IPS DF 6.9 (cell line): ENCODE data around the gene F2R.

ENCODE experiments used
- DNase-seq: peaks from one replicate; pipeline ENCODE4 v3.0.0-alpha.2; 2013; ENCODE audit warnings: low read depth, low spot score
- H3K27ac ChIP-seq: one replicate; pipeline ENCODE4 v1.5.1; 2013; ENCODE audit warnings: low read length, control low read depth
- H3K27me3 ChIP-seq: 2 replicates; pipeline ENCODE4 v1.6.1; 2013; ENCODE audit warnings: mild to moderate bottlenecking, low read length; ENCODE audit not compliant: control insufficient read depth, insufficient read depth
- H3K36me3 ChIP-seq: 2 replicates; pipeline ENCODE4 v1.6.1; 2013; ENCODE audit warnings: low read length; ENCODE audit not compliant: control insufficient read depth, insufficient read depth
- H3K4me1 ChIP-seq: 2 replicates; pipeline ENCODE4 v1.6.1; 2013; ENCODE audit warnings: low read length; ENCODE audit not compliant: control insufficient read depth, insufficient read depth
- H3K4me3 ChIP-seq: 2 replicates; pipeline ENCODE4 v1.5.1; 2013; ENCODE audit warnings: mild to moderate bottlenecking, low read length
- H3K9me3 ChIP-seq: 2 replicates; pipeline ENCODE4 v1.6.1; 2013; ENCODE audit warnings: low read length, inconsistent platforms; ENCODE audit not compliant: control insufficient read depth, insufficient read depth
- WGBS: extraction: QIAGEN DNeasy Blood & Tissue Kit; methylation state at CpG from one replicate; pipeline ENCODE4 v1.1.7; 2013; ENCODE audit warnings: mixed read lengths, missing lambda C conversion rate; ENCODE audit not compliant: insufficient read length, insufficient coverage; 5-methylcytosine and 5-hydroxymethylcytosine counted together

Gene F2R

DNA sequence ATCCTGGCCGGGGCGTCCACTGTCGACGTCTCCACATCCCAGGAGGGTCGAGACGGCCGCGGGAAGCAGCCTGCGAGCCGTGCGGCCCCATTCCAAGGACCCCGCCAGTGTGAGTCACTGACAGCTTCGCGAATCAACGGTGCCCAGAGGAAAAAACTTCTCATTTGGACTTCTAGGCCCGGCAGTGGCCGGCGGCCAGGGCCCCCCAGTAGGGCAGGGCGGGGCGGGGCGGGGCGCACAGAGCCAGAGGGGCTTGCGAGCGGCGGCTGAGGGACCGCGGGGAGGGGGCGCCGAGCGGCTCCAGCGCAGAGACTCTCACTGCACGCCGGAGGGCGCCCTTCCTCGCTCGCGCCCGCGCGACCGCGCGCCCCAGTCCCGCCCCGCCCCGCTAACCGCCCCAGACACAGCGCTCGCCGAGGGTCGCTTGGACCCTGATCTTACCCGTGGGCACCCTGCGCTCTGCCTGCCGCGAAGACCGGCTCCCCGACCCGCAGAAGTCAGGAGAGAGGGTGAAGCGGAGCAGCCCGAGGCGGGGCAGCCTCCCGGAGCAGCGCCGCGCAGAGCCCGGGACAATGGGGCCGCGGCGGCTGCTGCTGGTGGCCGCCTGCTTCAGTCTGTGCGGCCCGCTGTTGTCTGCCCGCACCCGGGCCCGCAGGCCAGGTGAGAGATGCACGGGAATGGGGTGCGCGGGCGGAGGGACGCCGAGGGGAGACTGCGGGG, at the start of gene F2R:
Gene F2R (plus strand): TSS at position 391 of the 720 bp plus-strand sequence. CDS start 182 bp downstream, at position 573.
- Histone ChIP-seq H3K27me3 (peaks cover 4% of the 10 kb centered on the region; the same call in 1 of the 2 replicates), H3K9me3 (no peaks in the 10 kb centered on the region), H3K27ac (no peak within 1 kb of the TSS), H3K4me3 (peak within 1 kb of the TSS; percentile 64), H3K36me3 (no peaks in the 10 kb centered on the region), H3K4me1 (peaks cover 2% of the 10 kb centered on the region; the same call in 1 of the 2 replicates)
- no CpG with 5 or more reads among the region's 82 CpGs for WGBS
- no peak for DNase-seq

DNA sequence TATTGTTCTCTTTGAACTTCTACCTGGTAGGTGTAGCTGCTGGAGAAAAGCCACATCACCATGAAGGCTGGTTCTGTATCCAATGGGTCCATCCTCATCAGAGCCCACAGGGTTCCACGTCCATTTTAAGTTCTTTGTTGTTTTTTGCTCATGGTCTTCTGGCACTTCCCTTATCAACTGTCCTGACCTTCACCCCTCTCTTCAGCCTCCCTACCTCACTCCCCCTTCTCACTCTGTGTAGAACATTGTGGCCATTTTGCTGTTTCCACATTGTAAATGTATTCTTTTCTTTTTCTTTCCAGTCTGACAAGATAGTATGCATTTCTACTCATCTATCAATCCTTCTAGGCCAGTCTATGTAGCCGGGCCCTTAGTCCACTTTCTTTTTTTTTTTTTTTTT, 48.4 kb upstream of the F2R start:
- Histone ChIP-seq H3K4me3 (no peak overlapping the region), H3K27me3 (no peaks in the 10 kb centered on the region), H3K27ac (no peak overlapping the region), H3K9me3 (no peaks in the 10 kb centered on the region), H3K36me3 (no peaks in the 10 kb centered on the region), H3K4me1 (no peaks in the 10 kb centered on the region)
- WGBS: no CpG with 5 or more reads among the region's 2 CpGs
- DNase-seq: no peak

DNA sequence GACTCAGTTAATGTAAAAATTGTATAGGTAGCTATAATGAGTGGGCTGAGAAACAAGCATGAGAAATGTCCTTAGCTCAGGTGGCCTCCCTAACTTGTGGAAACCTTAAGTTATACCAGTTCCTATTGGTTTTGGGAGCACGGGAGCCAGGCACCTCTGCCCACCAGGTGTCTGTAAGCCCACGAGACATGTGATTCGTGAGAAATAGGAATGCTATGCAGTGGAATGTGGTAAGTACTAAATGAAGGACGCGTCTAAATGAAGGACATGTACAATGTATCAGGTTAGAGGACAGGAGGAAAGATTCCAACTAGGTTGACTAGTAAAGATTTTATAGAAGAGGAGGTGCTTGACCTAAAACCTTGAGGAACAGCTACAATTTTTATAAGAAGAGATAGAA, 46.7 kb upstream of the F2R start:
- Histone ChIP-seq H3K4me3 (no peak overlapping the region), H3K4me1 (no peaks in the 10 kb centered on the region), H3K9me3 (no peaks in the 10 kb centered on the region), H3K36me3 (no peaks in the 10 kb centered on the region), H3K27ac (no peak overlapping the region), H3K27me3 (no peaks in the 10 kb centered on the region)
- DNase-seq: no peak
- no CpG with 5 or more reads among the region's 5 CpGs for WGBS

DNA sequence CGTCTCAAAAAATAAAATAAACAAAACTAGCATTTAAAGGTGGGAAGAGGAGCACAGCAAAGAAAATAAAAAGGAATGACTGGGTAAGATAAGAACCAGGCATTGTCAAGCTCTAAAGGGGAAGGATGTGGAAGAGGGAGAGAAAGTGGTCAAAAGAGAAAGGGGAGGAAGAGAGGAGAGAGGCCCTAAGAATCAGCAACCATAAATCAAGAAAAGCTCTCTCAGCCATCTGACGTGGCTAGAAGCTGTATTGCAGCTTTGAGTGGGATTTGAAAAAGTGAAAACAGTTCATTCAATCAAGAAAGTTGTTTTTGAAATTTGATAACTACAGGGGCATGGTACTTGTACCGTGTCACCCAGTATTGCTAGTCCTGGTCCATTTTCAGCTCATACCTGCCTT, 45.4 kb upstream of the F2R start:
- no peaks in the 10 kb centered on the region for H3K27me3 ChIP-seq
- no peak for DNase-seq
- WGBS: no CpG with 5 or more reads among the region's 3 CpGs
- H3K4me1 ChIP-seq: no peaks in the 10 kb centered on the region
- no peaks in the 10 kb centered on the region for H3K9me3 ChIP-seq
- no peak overlapping the region for H3K27ac ChIP-seq
- no peak overlapping the region for H3K4me3 ChIP-seq
- H3K36me3 ChIP-seq: peaks cover 3% of the 10 kb centered on the region; the same call in 1 of the 2 replicates

DNA sequence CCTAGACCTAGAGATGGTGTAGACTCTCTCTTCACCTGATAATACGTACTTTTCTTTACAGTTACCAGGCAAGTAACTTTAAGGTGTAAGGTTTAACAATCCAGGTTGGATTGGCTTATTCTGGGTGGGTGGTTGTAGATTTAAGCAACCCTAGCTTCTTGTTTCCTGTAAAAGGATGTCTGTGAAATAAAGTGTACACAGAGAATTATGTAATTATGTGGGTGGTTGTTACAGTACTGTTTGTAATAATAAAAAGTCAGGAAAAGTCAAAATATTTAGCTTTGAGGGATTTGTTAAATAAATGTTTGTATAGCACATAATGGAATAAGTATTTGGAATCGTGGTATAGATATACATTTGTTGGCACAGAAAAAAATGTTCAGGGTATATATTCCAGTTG, 43.7 kb upstream of the F2R start:
- Histone ChIP-seq H3K9me3 (no peaks in the 10 kb centered on the region), H3K4me1 (no peaks in the 10 kb centered on the region), H3K27ac (no peak overlapping the region), H3K36me3 (peaks cover 3% of the 10 kb centered on the region; the same call in 1 of the 2 replicates), H3K27me3 (no peaks in the 10 kb centered on the region), H3K4me3 (no peak overlapping the region)
- WGBS: 100% methylated on average over 1 of the region's 2 CpGs
- no peak for DNase-seq

DNA sequence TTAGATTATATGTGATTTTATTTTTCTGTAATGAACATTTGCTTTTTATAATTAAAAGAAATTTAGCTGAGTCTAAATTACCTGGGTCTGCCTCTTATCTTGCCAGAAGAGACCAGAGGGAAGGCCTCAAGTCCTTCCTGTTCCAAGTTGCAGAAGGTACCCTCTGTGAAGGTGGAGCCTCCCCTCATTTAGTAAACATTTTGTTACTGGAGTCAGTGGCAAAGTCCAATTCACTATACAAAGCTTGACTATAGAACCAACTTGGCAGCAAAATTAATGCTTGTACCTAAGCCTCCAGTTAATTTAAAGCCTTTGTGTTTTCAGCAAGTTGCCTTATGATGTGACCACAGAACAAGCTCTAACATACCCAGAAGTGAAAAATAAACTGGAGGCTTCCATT, 42.8 kb upstream of the F2R start:
- Histone ChIP-seq H3K9me3 (no peaks in the 10 kb centered on the region), H3K27me3 (no peaks in the 10 kb centered on the region), H3K4me3 (no peak overlapping the region), H3K4me1 (no peaks in the 10 kb centered on the region), H3K27ac (no peak overlapping the region), H3K36me3 (peaks cover 3% of the 10 kb centered on the region; the same call in 1 of the 2 replicates)
- no peak for DNase-seq

DNA sequence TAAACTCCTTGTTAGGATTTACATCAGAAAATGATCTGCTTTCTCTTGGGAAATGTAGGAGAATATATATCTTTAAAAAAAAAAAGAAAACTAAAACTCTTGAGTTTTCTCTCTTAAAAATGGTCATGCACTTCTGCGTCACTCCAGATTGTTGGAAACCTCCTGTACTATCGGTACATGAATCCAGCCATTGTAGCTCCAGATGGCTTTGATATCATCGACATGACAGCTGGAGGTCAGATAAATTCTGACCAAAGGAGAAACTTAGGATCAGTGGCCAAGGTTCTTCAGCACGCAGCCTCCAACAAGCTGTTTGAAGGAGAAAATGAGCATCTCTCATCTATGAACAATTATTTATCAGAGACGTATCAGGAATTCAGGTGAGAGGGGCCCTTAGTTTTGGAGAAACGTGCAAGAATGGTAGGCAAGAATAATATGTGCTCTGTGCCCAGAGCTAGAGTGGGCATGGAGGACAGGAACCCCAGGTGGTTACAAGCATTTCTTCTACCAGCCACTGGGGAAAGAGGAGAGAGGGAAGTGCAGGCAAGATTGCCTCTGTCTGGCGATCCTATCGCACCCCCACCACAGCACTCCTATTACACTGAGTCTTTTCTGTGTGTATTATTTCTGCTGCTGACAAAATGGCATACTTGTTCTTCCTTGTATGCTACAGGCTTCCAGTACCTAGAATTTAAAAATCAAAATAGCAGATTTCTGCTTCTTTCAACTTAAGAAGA, 41.4 kb upstream of the F2R start:
- Histone ChIP-seq H3K4me1 (no peaks in the 10 kb centered on the region), H3K36me3 (peaks cover 3% of the 10 kb centered on the region; the same call in 1 of the 2 replicates), H3K4me3 (no peak overlapping the region), H3K27ac (no peak overlapping the region), H3K27me3 (no peaks in the 10 kb centered on the region), H3K9me3 (no peaks in the 10 kb centered on the region)
- no CpG with 5 or more reads among the region's 8 CpGs for WGBS
- no peak for DNase-seq

DNA sequence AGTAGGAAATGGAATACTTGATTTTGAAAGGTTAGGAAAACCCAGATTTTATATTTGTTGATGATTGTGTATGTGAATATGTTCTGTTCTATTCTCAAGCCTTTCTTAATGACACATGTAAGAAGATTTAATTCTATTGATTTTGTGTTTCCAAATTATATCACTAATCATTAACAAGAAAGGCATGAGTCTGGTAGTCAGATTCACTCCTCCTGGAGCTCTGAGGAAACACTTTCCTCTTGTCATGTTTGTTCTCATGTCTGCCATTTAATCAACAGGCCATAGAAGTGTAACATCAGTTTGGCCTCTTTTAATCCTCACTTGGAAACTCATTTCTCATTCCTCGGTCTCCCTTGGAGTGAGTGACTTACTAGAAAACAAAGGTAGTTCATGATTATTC, 40.6 kb upstream of the F2R start:
- peaks cover 3% of the 10 kb centered on the region; the same call in 1 of the 2 replicates for H3K36me3 ChIP-seq
- DNase-seq: no peak
- no peaks in the 10 kb centered on the region for H3K4me1 ChIP-seq
- no peaks in the 10 kb centered on the region for H3K9me3 ChIP-seq
- H3K27me3 ChIP-seq: no peaks in the 10 kb centered on the region
- no peak overlapping the region for H3K27ac ChIP-seq
- no peak overlapping the region for H3K4me3 ChIP-seq
- WGBS: no CpG with 5 or more reads among the region's 1 CpG

DNA sequence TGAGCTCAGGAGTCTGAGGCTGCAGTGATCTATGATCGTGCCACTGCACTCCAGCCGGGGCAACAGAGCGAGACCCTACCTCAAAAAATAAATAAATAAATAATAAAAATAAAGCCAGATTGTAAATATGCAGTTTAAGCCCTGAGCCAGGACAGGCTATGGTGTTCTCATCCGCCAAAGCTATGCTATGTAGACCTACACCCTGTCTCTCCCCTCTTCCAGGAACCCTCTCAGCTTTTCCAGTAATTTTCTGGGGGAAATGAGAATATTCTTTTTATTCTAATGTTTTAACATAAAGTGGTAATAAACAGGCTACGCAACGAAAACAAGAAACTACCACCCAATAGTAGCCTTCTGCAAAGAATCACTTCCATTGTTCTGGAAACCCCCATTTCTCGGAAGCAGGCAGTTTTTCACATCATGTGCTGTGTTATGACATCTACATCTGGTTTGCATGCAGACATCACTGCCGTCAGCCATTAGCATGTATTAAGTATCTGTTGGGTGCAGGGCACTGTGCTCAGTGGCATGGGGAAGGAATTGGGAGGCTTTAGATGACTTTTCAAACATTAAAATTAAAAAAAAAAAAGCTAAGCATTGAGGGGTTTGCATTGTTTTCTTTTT, 38.0 kb upstream of the F2R start:
- no peaks in the 10 kb centered on the region for H3K27me3 ChIP-seq
- no peaks in the 10 kb centered on the region for H3K9me3 ChIP-seq
- peaks cover 3% of the 10 kb centered on the region; the same call in 1 of the 2 replicates for H3K36me3 ChIP-seq
- WGBS: no CpG with 5 or more reads among the region's 8 CpGs
- no peaks in the 10 kb centered on the region for H3K4me1 ChIP-seq
- no peak for DNase-seq
- H3K4me3 ChIP-seq: no peak overlapping the region
- no peak overlapping the region for H3K27ac ChIP-seq

DNA sequence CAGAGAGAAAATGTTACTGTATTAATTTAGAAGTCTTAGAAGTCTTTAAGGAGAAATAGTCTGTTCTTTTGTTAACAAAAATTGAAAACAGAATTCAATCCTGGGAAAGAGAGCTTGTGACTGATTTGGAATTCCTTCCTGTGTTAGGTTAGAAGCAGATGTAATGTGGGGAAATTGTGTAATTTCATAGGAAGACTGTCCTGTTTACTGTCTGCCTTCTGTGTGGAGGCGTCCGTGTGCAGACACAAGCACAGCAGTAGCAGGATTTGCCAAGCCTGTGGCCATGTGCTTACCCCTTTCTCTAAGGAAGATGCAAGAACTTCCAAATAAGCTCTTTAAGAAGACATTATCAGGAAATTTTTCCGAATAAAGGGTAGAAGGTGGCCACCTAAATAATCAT, 36.7 kb upstream of the F2R start:
- peaks cover 3% of the 10 kb centered on the region; the same call in 1 of the 2 replicates for H3K36me3 ChIP-seq
- no peaks in the 10 kb centered on the region for H3K9me3 ChIP-seq
- no peaks in the 10 kb centered on the region for H3K4me1 ChIP-seq
- DNase-seq: no peak
- H3K27ac ChIP-seq: no peak overlapping the region
- H3K4me3 ChIP-seq: no peak overlapping the region
- no peaks in the 10 kb centered on the region for H3K27me3 ChIP-seq
- WGBS: no CpG with 5 or more reads among the region's 3 CpGs
